ENCODE results near the gene SSNA1. TPM values are rescaled to one million over a fixed set of nuclear protein-coding genes. Genes with fewer than 3 reads are reported as not detected.

Gene SSNA1
- total RNA-seq, 1 donor from 2014 or later = 24.5 TPM

- FAIRE-seq (no peak), DNase-seq (ENCODE audit: low spot score in 2 of 2) (no peak)
Measured at GRCh38 chr9:137195525-137196220, 7.2 kb downstream of the SSNA1 start.

DNA sequence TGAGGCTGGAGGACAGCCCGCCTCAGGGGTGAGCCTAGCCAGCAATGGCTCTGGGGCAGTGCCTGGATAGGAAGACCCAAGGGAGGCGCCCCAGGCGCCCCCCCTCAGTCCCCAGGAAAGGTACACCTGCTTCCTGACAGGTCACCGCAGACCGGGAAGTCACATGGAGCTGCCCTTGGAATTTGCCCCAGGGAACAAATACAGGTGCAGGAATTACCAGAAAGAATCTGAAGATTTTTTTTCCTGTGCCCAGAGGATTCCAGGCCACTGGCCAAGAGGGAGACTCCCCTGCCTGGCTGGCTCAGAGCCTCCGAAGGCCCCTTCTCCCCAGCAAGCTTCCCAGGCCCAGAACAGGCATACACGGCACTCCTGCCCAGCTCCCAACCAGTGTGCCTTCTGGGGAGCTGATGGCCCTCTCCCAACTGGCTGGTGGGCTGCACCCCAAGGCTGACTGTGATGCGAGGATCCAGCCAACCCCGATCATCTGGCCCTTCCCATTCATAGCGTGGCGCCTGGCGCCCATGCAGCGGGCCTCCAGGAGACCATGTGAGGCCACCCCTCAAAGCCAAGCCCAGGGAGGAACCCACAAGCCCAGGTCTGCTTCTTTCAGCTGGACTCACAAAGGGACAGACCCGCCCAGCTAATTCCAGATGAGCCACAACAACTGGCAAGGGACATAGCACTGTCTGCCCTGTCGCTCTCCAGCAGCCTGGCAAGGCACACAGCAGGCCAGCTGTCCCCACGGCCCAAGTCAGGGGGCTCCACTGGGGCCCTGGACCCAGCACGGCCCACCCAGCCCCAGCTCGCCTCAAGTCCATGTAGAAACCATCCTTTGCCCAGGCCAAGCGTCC is 9.8 kb downstream of the SSNA1 start:
- FAIRE-seq = no peak
- no peak for DNase-seq (ENCODE audit: low spot score in 2 of 2)

- FAIRE-seq (no peak), DNase-seq (ENCODE audit: low spot score in 2 of 2) (no peak)
Measured at GRCh38 chr9:137198902-137199283, 10.4 kb downstream of the SSNA1 start.

- DNase-seq (ENCODE audit: low spot score in 2 of 2) (no peak), FAIRE-seq (no peak)
Measured at GRCh38 chr9:137199411-137200121, 11.1 kb downstream of the SSNA1 start.

DNA sequence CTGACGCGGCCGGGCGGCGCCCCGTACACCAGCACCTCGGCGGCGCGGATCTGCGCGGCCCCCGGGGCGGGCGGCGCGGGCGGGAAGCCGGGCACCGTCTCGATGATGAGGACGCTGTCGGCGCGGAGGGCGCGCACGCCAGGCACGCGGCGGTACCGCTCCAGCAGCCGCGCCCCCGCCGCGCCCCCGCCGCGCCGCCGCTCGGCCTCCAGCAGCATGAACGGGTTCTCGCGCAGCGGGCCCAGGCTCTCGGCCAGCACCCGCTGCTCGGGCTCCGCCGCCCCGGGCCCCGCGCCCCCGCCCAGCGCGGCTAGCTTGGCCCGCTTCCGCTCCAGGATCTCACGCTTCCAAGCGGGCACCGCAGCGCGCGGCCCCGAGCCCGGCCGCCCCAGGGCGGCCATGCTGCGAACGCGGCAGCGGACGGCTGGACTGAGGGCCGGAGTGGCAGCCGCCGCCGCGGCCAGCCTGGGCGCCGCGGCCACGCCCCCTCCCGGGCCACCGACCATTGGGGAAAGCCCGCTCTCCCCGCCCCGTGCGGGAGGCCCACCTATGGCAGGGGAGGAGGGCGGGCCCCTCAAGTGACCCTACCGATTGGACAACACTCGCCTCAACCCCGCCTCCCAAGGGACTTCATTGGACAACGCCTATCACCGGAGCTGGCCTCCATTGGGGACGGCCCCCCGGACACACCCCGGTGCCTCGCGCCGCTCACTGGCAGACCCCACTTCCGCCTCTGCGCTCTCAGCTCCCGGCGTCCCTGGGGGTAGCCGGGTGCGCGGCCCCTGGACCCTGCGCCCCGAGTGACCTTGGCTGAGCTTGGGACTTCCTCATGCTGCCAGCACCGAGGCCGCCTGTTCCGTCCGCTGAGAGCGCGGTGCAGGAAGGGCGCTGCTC is 12.1 kb downstream of the SSNA1 start, which contains the start of gene TPRN:
Gene TPRN (minus strand): TSS at position 431 of the 894 bp plus-strand sequence. CDS start 30 bp downstream, at position 401.
- FAIRE-seq (peak; percentile 60), DNase-seq (ENCODE audit: low spot score in 2 of 2) (peak; percentile 100)

GRCh38 chr9:137201205-137201868 is 12.9 kb downstream of the SSNA1 start:
- no peak for DNase-seq (ENCODE audit: low spot score in 2 of 2)
- no peak for FAIRE-seq

DNA sequence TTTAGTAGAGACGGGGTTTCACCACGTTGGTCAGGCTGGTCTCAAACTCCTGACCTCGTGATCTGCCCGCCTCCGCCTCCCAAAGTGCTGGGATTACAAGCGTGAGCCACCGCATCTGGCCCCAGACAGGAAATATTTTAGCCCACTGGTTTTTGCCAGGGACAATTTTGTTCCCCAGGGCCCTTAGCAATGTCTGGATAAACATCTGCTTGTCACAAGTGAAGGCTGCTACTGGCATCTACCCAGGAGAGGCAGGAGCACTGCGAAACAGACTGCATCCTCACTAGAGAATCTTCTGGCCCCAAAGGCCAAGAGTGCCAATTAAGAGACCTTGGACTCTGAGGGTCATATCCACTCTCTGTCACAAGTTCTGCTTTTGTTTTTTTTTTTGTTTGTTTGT is 14.5 kb downstream of the SSNA1 start:
- DNase-seq (ENCODE audit: low spot score in 2 of 2) = no peak
- no peak for FAIRE-seq

- no peak for FAIRE-seq
- DNase-seq (ENCODE audit: low spot score in 2 of 2) = no peak
Measured at GRCh38 chr9:137204731-137205125, 16.3 kb downstream of the SSNA1 start.

GRCh38 chr9:137205126-137206069 is 16.9 kb downstream of the SSNA1 start, which contains the start of the genes NDOR1 and TMEM203:
Gene NDOR1, plus strand, starts transcription at chr9:137205700. Its CDS starts 78 bp downstream, at chr9:137205778.
Gene TMEM203, minus strand, starts transcription at chr9:137205648. Its CDS starts 234 bp downstream, at chr9:137205414.
- DNase-seq (ENCODE audit: low spot score in 2 of 2) (peak; percentile 99 to 100), FAIRE-seq (no peak)

- DNase-seq (ENCODE audit: low spot score in 2 of 2) (no peak), FAIRE-seq (no peak)
Measured at GRCh38 chr9:137206602-137207001, 18.1 kb downstream of the SSNA1 start.

DNA sequence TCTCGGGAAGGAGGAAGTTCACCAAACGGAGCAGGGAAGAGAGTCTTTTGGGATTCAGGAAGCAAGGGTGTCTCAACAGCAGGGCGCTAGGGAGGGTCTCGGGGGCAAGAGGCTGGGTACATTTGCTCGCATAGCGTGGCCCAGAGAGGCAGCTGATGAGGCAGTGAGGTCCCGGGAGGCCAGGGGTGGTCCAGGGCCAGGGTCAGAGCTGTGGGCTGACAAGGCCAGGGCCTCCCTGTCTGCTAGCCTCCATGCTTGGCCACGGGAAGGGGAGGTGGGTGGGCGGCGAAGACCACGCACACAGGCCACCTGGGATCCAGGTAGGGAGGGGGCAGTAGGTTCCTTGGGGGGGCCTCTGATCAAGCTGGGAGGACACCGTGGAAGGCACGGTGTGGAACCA is 23.1 kb downstream of the SSNA1 start:
- FAIRE-seq (no peak), DNase-seq (ENCODE audit: low spot score in 2 of 2) (no peak)

DNA sequence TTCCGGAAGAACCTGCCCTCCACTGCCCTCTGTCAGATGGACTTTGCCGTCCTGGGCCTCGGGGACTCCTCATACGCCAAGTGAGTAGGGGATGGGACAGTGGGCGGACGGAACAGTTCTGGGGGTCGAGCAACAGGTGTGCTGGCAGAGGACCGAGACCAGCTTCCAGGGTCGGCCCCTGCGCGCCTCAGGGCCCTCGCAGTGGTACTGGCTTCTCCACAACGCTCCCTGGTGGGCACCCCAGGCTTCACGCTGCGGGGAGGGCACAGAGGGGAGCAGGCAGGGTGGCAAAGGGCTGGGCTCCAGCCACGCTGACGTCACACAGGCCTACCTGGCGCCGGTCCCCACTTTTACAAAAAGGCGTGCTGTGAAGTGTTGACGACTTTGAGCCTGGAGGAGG is 24.0 kb downstream of the SSNA1 start:
- DNase-seq (ENCODE audit: low spot score in 2 of 2) (no peak), FAIRE-seq (no peak)

DNA sequence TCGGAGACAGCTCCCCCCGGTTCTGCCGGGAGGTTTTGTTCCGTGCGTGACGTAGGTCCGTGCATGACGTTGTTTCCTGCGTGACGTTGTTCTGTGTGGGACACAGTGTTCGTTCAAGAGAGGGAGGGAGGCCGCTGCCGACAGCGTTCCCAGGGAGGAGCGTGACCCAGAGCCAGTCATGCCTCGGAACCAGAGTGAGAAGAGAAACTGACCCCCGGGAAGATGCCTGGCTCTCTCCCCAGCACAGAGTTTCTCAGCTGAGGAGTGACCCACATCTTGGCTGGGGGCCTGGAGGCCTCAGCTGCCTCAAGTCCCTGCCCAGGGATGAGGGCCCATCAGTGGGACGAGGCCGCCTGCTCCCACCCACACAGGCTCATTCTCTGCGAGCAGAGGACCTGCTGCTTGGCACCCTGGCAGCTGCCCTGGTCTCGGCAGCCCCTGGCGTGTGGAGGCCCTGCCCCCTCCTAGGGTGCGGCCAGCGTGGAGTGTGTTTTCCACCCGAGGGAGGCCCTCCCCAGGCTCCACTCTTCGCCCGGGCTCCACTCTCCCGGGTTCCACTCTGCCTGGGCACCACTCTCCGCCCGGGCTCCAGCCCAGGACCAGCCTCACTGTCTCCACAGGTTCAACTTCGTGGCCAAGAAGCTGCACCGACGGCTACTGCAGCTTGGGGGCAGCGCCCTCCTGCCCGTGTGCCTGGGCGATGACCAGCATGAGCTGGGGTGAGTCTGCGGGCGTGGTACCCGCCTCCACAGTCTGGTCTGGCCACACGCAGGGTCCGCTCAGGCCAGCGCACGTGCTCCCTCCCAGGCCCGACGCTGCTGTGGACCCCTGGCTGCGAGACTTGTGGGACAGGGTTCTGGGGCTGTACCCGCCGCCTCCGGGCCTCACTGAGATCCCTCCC is 24.9 kb downstream of the SSNA1 start:
- no peak for DNase-seq (ENCODE audit: low spot score in 2 of 2)
- no peak for FAIRE-seq

DNA sequence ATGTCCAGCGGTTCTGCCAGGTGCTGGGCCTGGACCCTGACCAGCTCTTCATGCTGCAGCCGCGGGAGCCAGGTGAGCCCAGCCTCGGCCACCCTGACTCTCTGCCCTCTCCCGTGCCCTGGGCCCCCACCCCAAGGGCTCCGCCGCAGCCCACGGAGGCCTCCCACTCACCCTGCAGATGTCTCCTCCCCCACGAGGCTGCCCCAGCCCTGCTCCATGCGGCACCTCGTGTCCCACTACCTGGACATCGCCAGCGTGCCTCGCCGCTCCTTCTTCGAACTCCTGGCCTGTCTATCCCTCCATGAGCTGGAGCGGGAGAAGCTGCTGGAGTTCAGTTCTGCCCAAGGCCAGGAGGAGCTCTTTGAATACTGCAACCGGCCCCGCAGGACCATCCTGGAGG is 26.1 kb downstream of the SSNA1 start:
- FAIRE-seq = no peak
- DNase-seq (ENCODE audit: low spot score in 2 of 2) = no peak

GRCh38 chr9:137215196-137215986 is 26.9 kb downstream of the SSNA1 start:
- DNase-seq (ENCODE audit: low spot score in 2 of 2) (no peak), FAIRE-seq (no peak)

DNA sequence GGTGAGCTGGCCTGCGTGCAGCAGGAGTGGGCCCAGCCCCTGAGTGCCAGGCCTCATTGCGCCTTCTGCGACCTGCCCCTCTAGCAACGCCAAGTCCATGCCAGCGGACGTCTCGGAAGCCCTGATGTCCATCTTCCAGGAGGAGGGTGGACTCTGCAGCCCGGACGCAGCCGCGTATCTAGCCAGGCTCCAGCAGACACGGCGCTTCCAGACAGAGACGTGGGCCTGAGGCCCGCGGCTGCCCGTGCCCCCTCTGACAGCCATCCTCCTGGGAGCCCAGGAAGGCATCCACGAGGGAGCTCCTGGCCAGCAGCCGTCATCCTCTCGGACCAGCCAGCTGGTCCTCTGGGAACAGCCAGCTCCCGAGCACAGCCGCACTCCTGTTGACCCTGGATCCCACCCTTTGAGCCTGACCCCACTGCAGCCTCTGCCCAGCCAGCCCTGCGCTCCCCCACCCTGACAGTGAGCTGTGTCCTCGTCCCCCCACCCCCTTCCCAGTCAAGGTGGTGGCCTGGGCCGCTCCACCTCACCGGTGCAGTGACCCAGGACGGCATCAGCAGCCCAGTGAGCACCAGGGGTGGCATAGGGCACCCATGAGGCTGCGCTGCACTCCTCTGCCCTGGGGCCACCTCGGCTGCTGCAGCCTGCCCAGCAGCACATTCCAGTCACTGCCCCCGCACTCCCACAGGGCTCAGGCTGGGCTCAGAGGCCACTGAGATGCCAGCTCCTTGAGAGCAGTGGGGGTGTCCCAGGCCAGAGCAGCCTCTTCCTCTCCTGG is 27.9 kb downstream of the SSNA1 start:
- FAIRE-seq (no peak), DNase-seq (ENCODE audit: low spot score in 2 of 2) (no peak)
